IPS-18c (cell line): ENCODE measurements around the gene PSMC3.
A peak's percentile ranks its signal among the peaks of the same experiment; 100 is the strongest.
"Not testable (repeated sequence)": the region's sequence is repeated elsewhere in the genome, so short reads cannot be mapped to it uniquely, and the experiment has no call there.

Experiments used
- H3K4me3 ChIP-seq: 2 replicates; pipeline ENCODE4 v1.7.0; 2013; ENCODE audit warnings: low read depth, mild to moderate bottlenecking, low read length, moderate library complexity; ENCODE audit not compliant: insufficient read depth
- H3K9me3 ChIP-seq: one replicate; pipeline ENCODE4 v1.6.1; 2013; ENCODE audit warnings: mild to moderate bottlenecking, low read length, moderate library complexity; ENCODE audit not compliant: control insufficient read depth, insufficient read depth

PSMC3 gene

DNA sequence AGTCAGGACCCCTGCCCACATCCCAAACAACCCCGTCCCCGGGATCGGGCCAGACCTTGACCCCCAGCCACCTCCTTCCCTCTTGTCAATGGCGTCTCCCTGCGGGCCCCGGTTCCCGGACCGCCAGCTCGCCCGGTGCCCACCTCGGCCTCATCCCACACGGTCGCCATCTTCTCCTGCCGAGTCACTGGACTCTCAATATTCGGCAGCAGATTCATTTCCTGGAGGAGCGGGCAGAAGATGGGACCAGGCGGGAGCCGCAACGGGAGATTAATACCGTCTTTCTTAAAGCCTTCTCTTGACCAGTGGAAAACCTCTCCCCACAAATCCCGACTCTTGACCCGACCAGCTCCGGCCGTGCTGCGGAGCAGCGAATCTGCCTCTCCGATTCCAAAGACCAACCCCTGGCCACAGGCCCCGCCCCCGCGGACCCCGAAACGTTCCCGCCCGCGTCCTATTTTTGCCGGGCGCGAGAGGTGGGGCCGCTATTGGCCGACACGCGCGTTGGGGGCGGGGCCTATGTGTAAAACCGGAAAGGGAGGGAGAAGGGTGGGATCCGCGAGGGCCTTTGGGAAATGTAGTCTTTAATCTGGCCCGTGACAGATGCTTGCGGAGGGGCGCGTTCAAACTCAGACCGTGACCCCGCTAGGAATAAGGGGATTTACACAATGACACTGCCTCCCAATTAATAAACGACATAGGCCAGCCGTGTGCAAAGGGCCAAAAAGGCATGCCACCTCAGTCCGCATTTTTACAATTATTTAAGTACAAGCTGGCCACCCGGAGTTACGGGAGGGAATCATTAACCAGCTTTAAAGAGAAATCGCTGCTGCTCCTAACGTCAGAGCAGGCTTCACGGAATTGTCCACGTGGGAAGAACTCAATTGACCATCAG is at the start of gene PSMC3:
PSMC3 (minus strand) TSS at position 378 of the 895 bp plus-strand sequence; CDS start at position 218, 160 bp downstream.
- Histone ChIP-seq H3K9me3 (no peaks in the 10 kb centered on the region), H3K4me3 (peak within 1 kb of the TSS; percentile 80)

DNA sequence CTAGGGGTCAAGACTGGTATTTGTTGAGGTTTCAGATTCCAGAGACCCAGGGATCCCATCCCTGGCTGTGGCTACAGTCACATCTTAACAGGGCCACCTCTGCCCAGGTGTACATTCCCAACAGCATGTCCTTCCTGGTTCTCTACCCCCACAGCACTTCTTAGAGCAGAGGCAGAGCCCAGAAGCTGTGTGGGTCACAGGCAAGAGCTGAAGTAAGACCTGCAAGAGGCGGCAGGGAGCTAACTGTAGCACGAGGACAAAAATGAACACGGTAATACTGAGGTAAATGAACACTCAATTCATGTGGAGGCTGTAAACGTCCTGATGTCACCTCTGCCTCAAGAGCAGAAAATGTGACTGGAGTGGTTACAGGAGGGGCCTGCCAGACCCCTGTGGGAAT is 44.4 kb upstream of the PSMC3 start:
- Histone ChIP-seq H3K9me3 (no peaks in the 10 kb centered on the region), H3K4me3 (no peak overlapping the region)

DNA sequence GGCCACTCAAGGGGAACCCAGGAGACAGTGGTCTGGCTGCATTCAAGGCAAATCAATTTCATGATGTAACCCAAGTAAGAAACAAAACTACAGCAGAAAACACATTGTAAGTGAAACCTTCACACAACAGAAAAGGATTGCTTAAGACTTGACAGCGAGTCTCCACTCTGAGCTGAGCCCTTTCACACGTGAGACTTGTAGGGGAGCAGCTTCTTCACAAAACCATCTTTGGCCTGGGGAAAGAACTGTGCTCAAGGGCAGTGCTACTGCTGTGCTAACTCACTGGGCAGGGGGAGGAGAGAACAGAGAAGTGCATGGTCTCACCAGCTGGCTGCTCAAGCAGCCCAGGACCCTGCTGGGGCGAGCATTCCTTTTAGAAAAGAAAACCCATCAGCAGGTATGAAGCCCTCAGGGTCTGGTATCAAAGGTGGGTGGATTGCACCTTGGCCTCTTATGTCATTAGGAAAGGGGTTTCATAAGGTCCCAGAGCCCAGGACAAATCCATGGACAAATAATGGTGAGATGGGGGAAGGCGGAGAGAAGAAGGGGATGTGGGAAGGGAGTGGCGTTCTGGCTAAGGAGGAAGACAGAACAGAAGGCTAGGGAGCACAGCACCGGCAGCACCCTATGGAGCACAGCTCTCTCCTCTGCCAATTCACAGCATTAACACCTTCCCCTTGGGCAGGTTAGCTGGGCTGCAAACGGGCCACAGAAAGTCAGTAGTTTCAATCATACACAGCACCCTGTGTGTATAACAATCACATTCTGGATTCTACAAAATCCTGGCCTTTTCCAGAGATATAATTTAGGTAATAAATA is 43.3 kb upstream of the PSMC3 start:
- no peaks in the 10 kb centered on the region for H3K9me3 ChIP-seq
- no peak overlapping the region for H3K4me3 ChIP-seq

DNA sequence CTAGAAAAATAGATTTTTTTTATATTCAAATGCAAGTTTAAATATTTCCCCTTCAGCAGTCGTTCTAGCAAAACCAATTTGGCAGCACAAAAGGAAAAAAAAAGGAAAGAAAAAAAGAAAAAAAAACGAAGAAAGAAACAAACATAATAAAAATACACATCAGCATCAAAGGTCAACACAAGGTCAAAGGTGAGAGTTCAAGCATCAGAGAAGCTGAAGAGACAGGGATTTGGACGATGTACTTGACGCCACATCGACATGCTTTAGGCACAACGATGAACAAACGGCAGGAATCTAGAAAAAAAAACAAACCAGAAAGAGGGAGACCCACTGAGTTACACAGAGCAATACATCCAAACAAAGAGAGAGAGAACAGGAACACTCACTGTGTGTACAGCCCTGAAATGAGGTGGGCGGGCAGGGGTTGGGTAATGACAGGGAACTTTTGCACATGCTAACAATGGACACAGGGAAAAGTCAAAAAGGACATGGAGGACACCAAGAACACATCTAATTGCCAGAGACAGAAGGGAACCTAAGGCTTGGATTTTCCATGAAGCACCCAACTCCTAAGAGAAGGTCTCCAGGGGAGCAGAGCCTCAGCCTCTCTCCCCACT is 42.5 kb upstream of the PSMC3 start:
- H3K4me3 ChIP-seq, result no peak overlapping the region
- H3K9me3 ChIP-seq, result no peaks in the 10 kb centered on the region

GRCh38 chr11:47467357-47467756 is 41.1 kb upstream of the PSMC3 start:
- Histone ChIP-seq H3K9me3 (no peaks in the 10 kb centered on the region), H3K4me3 (no peak overlapping the region)

GRCh38 chr11:47466701-47467250 is 40.5 kb upstream of the PSMC3 start:
- no peak overlapping the region for H3K4me3 ChIP-seq
- H3K9me3 ChIP-seq, result no peaks in the 10 kb centered on the region

DNA sequence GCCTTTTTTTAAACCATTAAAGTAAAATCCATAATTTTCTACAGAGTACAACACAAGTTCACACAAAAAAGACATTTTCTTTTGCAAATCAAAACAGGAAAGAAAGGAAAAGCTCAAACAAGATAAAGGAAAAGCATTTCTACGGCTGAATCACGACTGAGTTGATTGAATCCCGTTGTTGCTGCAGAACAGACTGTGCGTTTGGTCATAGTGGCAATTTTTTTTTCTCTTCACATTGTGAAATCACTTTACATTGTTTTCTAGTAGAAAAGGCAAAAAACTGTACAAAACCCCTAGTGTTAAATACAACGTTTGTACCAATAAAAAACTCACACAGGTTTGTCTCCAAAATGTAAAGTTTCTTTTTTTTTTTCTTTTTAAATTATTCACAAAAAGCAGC is 40.0 kb upstream of the PSMC3 start:
- no peak overlapping the region for H3K4me3 ChIP-seq
- no peaks in the 10 kb centered on the region for H3K9me3 ChIP-seq

DNA sequence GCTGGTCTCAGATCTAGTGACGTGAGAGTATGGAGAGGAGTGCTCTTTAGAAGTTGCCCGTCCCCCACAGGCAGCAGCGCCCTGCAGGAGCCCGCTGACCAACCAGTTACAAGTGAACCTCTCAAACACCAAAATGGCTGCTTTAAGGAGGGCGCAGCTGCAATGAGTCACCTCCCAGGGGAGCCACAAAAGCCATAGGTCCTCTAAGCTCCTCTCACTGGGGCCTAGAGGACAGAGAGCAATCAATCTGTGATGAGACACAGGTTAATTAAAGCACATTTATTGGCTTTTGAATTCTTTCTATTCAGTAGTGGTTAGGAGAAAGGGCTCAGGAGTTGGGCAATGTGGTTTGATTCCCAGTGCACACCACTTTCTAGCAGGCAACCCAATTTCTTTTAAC is 38.2 kb upstream of the PSMC3 start:
- Histone ChIP-seq H3K9me3 (no peaks in the 10 kb centered on the region), H3K4me3 (no peak overlapping the region)

DNA sequence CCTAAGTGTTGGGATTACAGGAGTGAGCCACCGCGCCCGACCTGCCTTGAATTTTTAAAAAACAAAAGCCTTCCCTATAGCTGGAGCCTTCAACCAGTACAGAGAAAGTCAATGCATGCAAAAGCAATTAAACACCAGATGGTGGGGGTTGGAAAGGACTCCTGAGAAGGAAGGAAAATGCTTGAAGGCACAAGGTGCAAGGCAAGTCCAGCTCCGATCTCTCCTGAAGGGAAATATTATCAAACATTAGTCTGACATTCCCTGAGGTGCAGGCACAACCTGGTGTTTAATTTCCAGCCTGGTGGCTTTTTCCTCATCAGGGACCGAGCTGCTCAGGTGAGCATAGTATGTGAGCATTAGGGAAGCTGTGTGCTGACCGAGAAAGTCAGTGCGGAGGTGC is 35.6 kb upstream of the PSMC3 start:
- Histone ChIP-seq H3K4me3 (no peak overlapping the region), H3K9me3 (no peaks in the 10 kb centered on the region)

GRCh38 chr11:47460571-47461235 is 34.5 kb upstream of the PSMC3 start:
- Histone ChIP-seq H3K9me3 (no peaks in the 10 kb centered on the region), H3K4me3 (no peak overlapping the region)

GRCh38 chr11:47454258-47454671 is 28.0 kb upstream of the PSMC3 start:
- not testable (repeated sequence) for H3K4me3 ChIP-seq, H3K9me3 ChIP-seq

DNA sequence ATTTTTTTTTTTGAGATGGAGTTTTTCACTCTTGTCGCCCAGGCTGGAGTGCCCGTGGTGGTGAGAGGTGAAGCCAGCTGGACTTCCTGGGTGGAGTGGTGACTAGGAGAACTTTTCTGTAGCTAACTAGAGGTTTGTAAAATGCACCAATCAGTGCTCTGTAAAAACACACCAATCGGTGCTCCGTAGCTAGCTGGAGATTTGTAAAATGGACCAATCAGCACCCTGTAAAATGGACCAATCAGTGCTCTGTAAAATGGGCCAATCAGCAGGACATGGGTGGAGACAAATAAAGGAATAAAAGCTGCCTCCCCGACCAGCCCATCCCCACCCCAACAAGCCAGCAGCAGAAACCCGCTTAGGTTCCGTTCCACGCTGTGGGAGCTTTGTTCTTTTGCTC is 27.1 kb upstream of the PSMC3 start:
- no peak overlapping the region for H3K4me3 ChIP-seq
- no peaks in the 10 kb centered on the region for H3K9me3 ChIP-seq

DNA sequence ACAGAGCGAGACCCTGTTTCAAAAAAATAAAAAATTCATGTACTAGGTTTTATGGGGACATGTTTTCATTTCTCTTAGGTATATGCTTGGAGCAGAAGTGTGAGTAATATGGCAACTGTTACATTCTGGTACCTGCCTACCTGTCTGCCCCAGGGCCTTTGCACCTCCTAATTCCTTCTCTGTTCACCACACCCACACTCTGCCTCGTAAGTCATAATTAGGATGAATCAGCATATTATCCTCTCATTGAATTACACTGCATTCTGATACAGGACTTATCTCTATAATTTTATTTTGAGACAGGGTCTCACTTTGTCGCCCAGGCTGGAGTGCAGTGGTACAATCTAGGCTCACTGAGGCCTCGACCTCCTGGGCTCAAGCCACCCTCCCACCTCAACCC is 25.8 kb upstream of the PSMC3 start:
- Histone ChIP-seq H3K9me3 (no peaks in the 10 kb centered on the region), H3K4me3 (no peak overlapping the region)

GRCh38 chr11:47451436-47451835 is 25.2 kb upstream of the PSMC3 start:
- no peak overlapping the region for H3K4me3 ChIP-seq

GRCh38 chr11:47449541-47449940 is 23.3 kb upstream of the PSMC3 start:
- no peaks in the 10 kb centered on the region for H3K9me3 ChIP-seq

More at GRCh38 chr11:47451436-47451835, 25.2 kb upstream of the PSMC3 start:
- no peaks in the 10 kb centered on the region for H3K9me3 ChIP-seq

DNA sequence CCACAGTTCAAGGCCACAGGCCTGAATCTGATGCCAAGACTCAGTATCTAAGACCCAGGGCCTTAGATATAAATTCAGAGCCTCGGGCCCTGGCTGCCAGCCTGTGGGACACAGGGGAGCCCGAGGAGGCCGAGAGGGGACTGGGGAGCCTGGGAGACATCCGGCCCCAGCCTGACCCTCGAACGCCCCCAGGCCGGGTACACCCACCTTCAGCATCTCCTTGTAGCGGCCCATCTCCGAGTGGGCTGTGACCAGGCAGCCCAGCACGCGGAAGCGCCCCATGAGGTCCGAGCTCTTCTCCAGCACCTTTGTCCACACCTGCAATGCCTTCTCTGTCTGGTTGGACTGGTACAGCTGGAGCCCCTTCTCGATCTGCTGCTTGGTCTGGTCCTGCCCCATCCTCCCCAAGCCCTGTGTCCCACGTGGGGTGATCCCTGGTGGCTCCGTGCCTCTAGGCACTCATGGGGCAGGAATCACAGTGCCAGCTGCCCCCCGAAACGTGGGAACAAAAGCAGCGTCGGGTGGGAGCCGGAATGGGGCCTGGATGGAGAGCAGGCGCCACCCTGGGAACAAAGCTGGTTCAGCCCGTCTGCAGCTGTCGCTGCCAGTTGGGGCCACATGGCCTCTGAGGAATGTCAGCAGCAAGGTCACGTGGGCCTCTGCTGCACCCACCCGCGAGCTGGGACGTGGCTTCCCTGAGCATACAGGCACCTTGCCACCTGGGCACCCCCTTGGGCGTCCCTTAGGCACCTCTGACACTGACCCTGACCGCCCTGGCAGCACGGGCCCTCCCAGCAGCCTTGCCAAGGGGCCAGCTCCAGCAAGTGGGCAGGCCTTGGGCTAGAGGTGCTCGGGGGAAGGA is 22.6 kb upstream of the PSMC3 start, which contains the start of gene RAPSN:
RAPSN (minus strand) TSS at position 571 of the 862 bp plus-strand sequence; CDS start at position 399, 172 bp downstream.
- Histone ChIP-seq H3K4me3 (no peak within 1 kb of the TSS), H3K9me3 (no peaks in the 10 kb centered on the region)

More at GRCh38 chr11:47449541-47449940, 23.3 kb upstream of the PSMC3 start:
- H3K4me3 ChIP-seq, result no peak overlapping the region
